ENCODE data around the gene PPA1.
"Not testable (repeated sequence)": the region's sequence is repeated elsewhere in the genome, so short reads cannot be mapped to it uniquely, and the experiment has no call there.

PPA1 gene

GRCh38 chr10:70254778-70255328, 21.6 kb upstream of the PPA1 start:
- DNase-seq (ENCODE audit: low read depth in 3 of 3) = no peak

GRCh38 chr10:70253878-70254765, 20.9 kb upstream of the PPA1 start:
- no peak for DNase-seq (ENCODE audit: low read depth in 3 of 3)

- no peak for DNase-seq (ENCODE audit: low read depth in 3 of 3)
These were observed 17.9 kb upstream of the PPA1 start for GRCh38 chr10:70250961-70251680.

GRCh38 chr10:70247360-70247759, 14.1 kb upstream of the PPA1 start:
- no peak for DNase-seq (ENCODE audit: low read depth in 3 of 3)

GRCh38 chr10:70241081-70241480, 7.9 kb upstream of the PPA1 start:
- DNase-seq (ENCODE audit: low read depth in 3 of 3) = no peak

- DNase-seq (ENCODE audit: low read depth in 3 of 3) = not testable (repeated sequence)
These were observed 6.8 kb upstream of the PPA1 start for GRCh38 chr10:70239986-70240385.

- DNase-seq (ENCODE audit: low read depth in 3 of 3) = not testable (repeated sequence)
These were observed 6.1 kb upstream of the PPA1 start for GRCh38 chr10:70239077-70239976.

- DNase-seq (ENCODE audit: low read depth in 3 of 3) = not testable (repeated sequence)
These were observed 4.8 kb upstream of the PPA1 start for GRCh38 chr10:70237958-70238536.

- no peak for DNase-seq (ENCODE audit: low read depth in 3 of 3)
These were observed 1.6 kb upstream of the PPA1 start for GRCh38 chr10:70234668-70235447.

- DNase-seq (ENCODE audit: low read depth in 3 of 3) = no peak
These were observed 691 bp upstream of the PPA1 start for GRCh38 chr10:70233939-70234300.

GRCh38 chr10:70232859-70233108, 445 bp downstream of the PPA1 start:
- DNase-seq (ENCODE audit: low read depth in 3 of 3) = no peak

- DNase-seq (ENCODE audit: low read depth in 3 of 3) = peak in 2 of 3 donors; percentile 16 to 47
These were observed 922 bp downstream of the PPA1 start for GRCh38 chr10:70232155-70232858.

- no peak for DNase-seq (ENCODE audit: low read depth in 3 of 3)
These were observed 4.7 kb downstream of the PPA1 start for GRCh38 chr10:70228491-70228890.

- DNase-seq (ENCODE audit: low read depth in 3 of 3) = no peak
These were observed 5.5 kb downstream of the PPA1 start for GRCh38 chr10:70227548-70228320.

GRCh38 chr10:70223728-70224127, 9.5 kb downstream of the PPA1 start:
- no peak for DNase-seq (ENCODE audit: low read depth in 3 of 3)

GRCh38 chr10:70222811-70223447, 10.3 kb downstream of the PPA1 start:
- not testable (repeated sequence) for DNase-seq (ENCODE audit: low read depth in 3 of 3)

- DNase-seq (ENCODE audit: low read depth in 3 of 3) = no peak
These were observed 10.9 kb downstream of the PPA1 start for GRCh38 chr10:70222340-70222794.

- DNase-seq (ENCODE audit: low read depth in 3 of 3) = no peak
These were observed 12.2 kb downstream of the PPA1 start for GRCh38 chr10:70221030-70221429.

GRCh38 chr10:70212879-70213278, 20.4 kb downstream of the PPA1 start:
- no peak for DNase-seq (ENCODE audit: low read depth in 3 of 3)

Measured in stimulated activated CD4-positive, alpha-beta T cell treated with anti-CD3 and anti-CD28 coated beads, TNF-alpha, amount 100 ng/mL, for 48 hours (primary cell).